H1 (cell line): Measurements from ENCODE around the gene ELOVL6. TPM values are rescaled to one million over a fixed set of nuclear protein-coding genes. Genes with fewer than 3 reads are reported as not detected.

Experiments
- CTCF ChIA-PET: fragments of 300-600 bp; sonication (Branson Sonifier 250); formaldehyde crosslinking; loops from one replicate; lab custom pipeline; 2021; ENCODE audit not compliant: partially characterized antibody; lab: Charles Lee
- POLR2A ChIA-PET: fragments of 300-600 bp; sonication (Branson Sonifier 250); formaldehyde crosslinking; loops from one replicate; lab custom pipeline; 2021; ENCODE audit warnings: inconsistent platforms; ENCODE audit not compliant: partially characterized antibody; lab: Charles Lee
- DNase-seq, 2 experiments: peaks; one replicate each; pipeline versions ENCODE4 v3.0.0 to v3.0.0-alpha.2; 2010 to 2022; ENCODE audit warnings: low spot score in 2 of 2, low read depth in 1 of 2, mixed read lengths in 1 of 2
- FAIRE-seq: peaks from 2 replicates; lab custom pipeline; 2011; peaks lifted over from hg19 to GRCh38; lab: Jason Lieb, UNC
- H2AFZ ChIP-seq: 2 replicates; pipeline ENCODE4 v1.8.1; 2012; ENCODE audit warnings: low read length, inconsistent platforms
- H2AK5ac ChIP-seq: 2 replicates; pipeline ENCODE4 v1.6.1; 2013; ENCODE audit warnings: low read depth, low read length
- H2BK120ac ChIP-seq: replicated peaks from 2 replicates; pipeline ENCODE3; 2013; ENCODE audit warnings: low read depth, low read length, inconsistent platforms
- H2BK12ac ChIP-seq: 2 replicates; pipeline ENCODE4 v1.6.1; 2013; ENCODE audit warnings: low read depth, low read length
- H2BK15ac ChIP-seq: 2 replicates; pipeline ENCODE4 v1.6.1; 2013; ENCODE audit warnings: low read length
- H2BK20ac ChIP-seq: 2 replicates; pipeline ENCODE4 v1.6.1; 2013; ENCODE audit warnings: low read length
- H2BK5ac ChIP-seq: 2 replicates; pipeline ENCODE4 v1.6.1; 2013; ENCODE audit warnings: low read depth, low read length
- H3K14ac ChIP-seq: 2 replicates; pipeline ENCODE4 v1.6.1; 2013; ENCODE audit warnings: inconsistent platforms; ENCODE audit not compliant: insufficient read length
- H3K18ac ChIP-seq: 2 replicates; pipeline ENCODE4 v1.6.1; 2013; ENCODE audit warnings: low read length; ENCODE audit errors: extremely low read depth
- H3K23ac ChIP-seq: 2 replicates; pipeline ENCODE4 v1.6.1; 2013; ENCODE audit warnings: inconsistent platforms; ENCODE audit not compliant: insufficient read length
- H3K23me2 ChIP-seq: 2 replicates; pipeline ENCODE4 v1.6.1; 2013; ENCODE audit warnings: low read depth, low read length
- H3K27ac ChIP-seq: 2 replicates; pipeline ENCODE4 v1.6.1; 2011; ENCODE audit warnings: low read depth, low read length, inconsistent platforms
- H3K27me3 ChIP-seq, 4 experiments: replicated peaks in 1 of 4; 1 replicate in 1 of 4; 2 replicates in 3 of 4; pipeline versions ENCODE4 v1.6.1 to v1.8.1; 2011 to 2013; ENCODE audit warnings: low read length in 3 of 4, mild to moderate bottlenecking in 3 of 4, inconsistent platforms in 2 of 4, mixed read lengths in 2 of 4, moderate library complexity in 1 of 4; ENCODE audit not compliant: control insufficient read depth in 3 of 4, insufficient read depth in 3 of 4; ENCODE audit errors: extremely low read depth in 1 of 4
- H3K36me3 ChIP-seq, 4 experiments: 2 replicates each; pipeline versions ENCODE4 v1.6.1 to v1.8.1; 2011 to 2013; ENCODE audit warnings: mild to moderate bottlenecking in 4 of 4, low read length in 3 of 4, moderate library complexity in 2 of 4, control low read depth in 1 of 4, inconsistent platforms in 1 of 4; ENCODE audit not compliant: insufficient read depth in 4 of 4, control insufficient read depth in 2 of 4
- H3K4ac ChIP-seq: replicated peaks from 2 replicates; pipeline ENCODE3; 2013; ENCODE audit warnings: low read length, low read depth, mixed read lengths, inconsistent platforms; ENCODE audit not compliant: insufficient read length
- H3K4me1 ChIP-seq, 4 experiments: replicated peaks in 1 of 4; 1 replicate in 1 of 4; 2 replicates in 3 of 4; pipeline versions ENCODE4 v1.6.1 to v1.8.1; 2011 to 2013; ENCODE audit warnings: low read length in 3 of 4, inconsistent platforms in 2 of 4, mixed read lengths in 1 of 4; ENCODE audit not compliant: insufficient read depth in 4 of 4, control insufficient read depth in 3 of 4
- H3K4me2 ChIP-seq, 2 experiments: 2 replicates each; pipeline versions ENCODE4 v1.6.1 to v1.8.1; 2011 to 2013; ENCODE audit warnings: low read depth in 2 of 2, low read length in 2 of 2, control low read depth in 1 of 2, inconsistent platforms in 1 of 2, mild to moderate bottlenecking in 1 of 2; ENCODE audit not compliant: insufficient read depth in 1 of 2
- H3K4me3 ChIP-seq, 4 experiments: fragments of 200-600, 300-600 bp in 1 of 4; sonication (generic), shearing (Covaris generic), sonication (Bioruptor Twin) in 1 of 4; 2 replicates each; pipeline versions ENCODE4 v1.5.1 to v1.8.1; 2011 to 2016; ENCODE audit warnings: low read length in 4 of 4, low read depth in 3 of 4, control low read depth in 2 of 4, inconsistent platforms in 2 of 4, mild to moderate bottlenecking in 2 of 4, mixed read lengths in 1 of 4, moderate library complexity in 1 of 4; ENCODE audit not compliant: insufficient read depth in 2 of 4; ENCODE audit errors: extremely low read depth in 1 of 4
- H3K56ac ChIP-seq: replicated peaks from 2 replicates; pipeline ENCODE3; 2013; ENCODE audit warnings: low read depth, mild to moderate bottlenecking, mixed read lengths, low read length, inconsistent platforms; ENCODE audit not compliant: insufficient read length
- H3K79me1 ChIP-seq: 2 replicates; pipeline ENCODE4 v1.6.1; 2013; ENCODE audit warnings: low read depth, low read length, control low read depth
- H3K79me2 ChIP-seq, 2 experiments: 2 replicates each; pipeline versions ENCODE4 v1.6.1 to v1.8.1; 2012 to 2013; ENCODE audit warnings: low read length in 2 of 2, mild to moderate bottlenecking in 2 of 2, inconsistent platforms in 1 of 2; ENCODE audit not compliant: insufficient read depth in 2 of 2, control insufficient read depth in 1 of 2
- H3K9ac ChIP-seq, 4 experiments: replicated peaks in 1 of 4; 1 replicate in 1 of 4; 2 replicates in 3 of 4; pipeline versions ENCODE4 v1.6.1 to v1.8.1; 2011 to 2013; ENCODE audit warnings: low read depth in 3 of 4, low read length in 3 of 4, control low read depth in 2 of 4, mild to moderate bottlenecking in 2 of 4, moderate library complexity in 2 of 4, inconsistent platforms in 1 of 4; ENCODE audit errors: extremely low read depth in 1 of 4
- H3K9me3 ChIP-seq, 2 experiments: 2 replicates each; pipeline versions ENCODE4 v1.6.1 to v1.8.1; 2012 to 2013; ENCODE audit warnings: mild to moderate bottlenecking in 2 of 2, moderate library complexity in 2 of 2, control low read depth in 1 of 2, inconsistent platforms in 1 of 2, low read depth in 1 of 2, low read length in 1 of 2, mixed read lengths in 1 of 2; ENCODE audit not compliant: insufficient read depth in 2 of 2
- H4K20me1 ChIP-seq, 2 experiments: replicated peaks in 1 of 2; 2 replicates each; pipeline versions ENCODE3 to v1.8.1; 2011 to 2013; ENCODE audit warnings: inconsistent platforms in 2 of 2, low read length in 2 of 2, mild to moderate bottlenecking in 1 of 2; ENCODE audit not compliant: insufficient read depth in 2 of 2, control insufficient read depth in 1 of 2
- H4K5ac ChIP-seq: 2 replicates; pipeline ENCODE4 v1.6.1; 2013; ENCODE audit warnings: low read length, low read depth, mixed read lengths, inconsistent platforms; ENCODE audit not compliant: insufficient read length
- H4K8ac ChIP-seq: 2 replicates; pipeline ENCODE4 v1.8.0; 2013; ENCODE audit warnings: mild to moderate bottlenecking, moderate library complexity, low read length, inconsistent platforms; ENCODE audit not compliant: insufficient read depth; ENCODE audit errors: extremely low read depth
- H4K91ac ChIP-seq: replicated peaks from 2 replicates; pipeline ENCODE3; 2013; ENCODE audit warnings: low read length, mixed read lengths, inconsistent platforms; ENCODE audit not compliant: insufficient read length
- BCL11A ChIP-seq, 2 experiments: IDR thresholded peaks; one replicate each; pipeline ENCODE4 v1.6.1; 2011; ENCODE audit warnings: low read depth in 2 of 2, low read length in 2 of 2, mild to moderate bottlenecking in 2 of 2
- BRCA1 ChIP-seq: IDR thresholded peaks from 2 replicates; pipeline ENCODE4 v1.6.1; 2012; ENCODE audit warnings: low read depth, low read length, improper control_type of control experiment
- CBX8 ChIP-seq: fragments of 300-800, 300-1000 bp; sonication (generic); IDR thresholded peaks from 2 replicates; pipeline ENCODE4 v1.7.1; 2016; ENCODE audit warnings: low read depth, low read length, borderline replicate concordance
- CHD1 ChIP-seq: IDR thresholded peaks from 2 replicates; pipeline ENCODE4 v1.6.1; 2012; ENCODE audit warnings: low read depth, low read length, improper control_type of control experiment
- CTBP2 ChIP-seq: IDR thresholded peaks from 2 replicates; pipeline ENCODE4 v1.7.0; 2011; ENCODE audit warnings: borderline replicate concordance, mild to moderate bottlenecking, moderate library complexity, mixed read lengths, low read length; ENCODE audit not compliant: insufficient read depth, insufficient read length
- EGR1 ChIP-seq: IDR thresholded peaks from 2 replicates; pipeline ENCODE4 v1.6.1; 2011; ENCODE audit warnings: low read depth, low read length, borderline replicate concordance
- FOSL1 ChIP-seq: IDR thresholded peaks from 2 replicates; pipeline ENCODE4 v1.6.1; 2011; ENCODE audit warnings: mild to moderate bottlenecking, low read depth, low read length, moderate library complexity; ENCODE audit not compliant: insufficient read depth
- KDM4A ChIP-seq: IDR thresholded peaks from one replicate; pipeline ENCODE4 v1.7.1; 2012; ENCODE audit warnings: low read depth, mild to moderate bottlenecking, moderate library complexity, low read length, inconsistent platforms; ENCODE audit not compliant: severe bottlenecking
- PHF8 ChIP-seq: fragments of 200-600 bp; sonication (generic); conservative IDR thresholded peaks from 2 replicates; pipeline ENCODE4 v1.7.1; 2012; ENCODE audit warnings: low read depth, mild to moderate bottlenecking, inconsistent platforms, low read length, moderate library complexity
- POLR2A ChIP-seq, 2 experiments: IDR thresholded peaks; 1 replicate in 1 of 2; 2 replicates in 1 of 2; pipeline ENCODE4 v1.6.1; 2011; ENCODE audit warnings: low read depth in 2 of 2, low read length in 2 of 2, mild to moderate bottlenecking in 2 of 2; ENCODE audit errors: control extremely low read depth in 1 of 2
- POLR2AphosphoS5 ChIP-seq: IDR thresholded peaks from 2 replicates; pipeline ENCODE4 v1.6.1; 2011; ENCODE audit warnings: low read depth, low read length
- RBBP5 ChIP-seq: IDR thresholded peaks from 2 replicates; pipeline ENCODE4 v1.7.1; 2012; ENCODE audit warnings: low read depth, mild to moderate bottlenecking, inconsistent platforms, low read length, moderate library complexity, borderline replicate concordance
- RFX5 ChIP-seq: IDR thresholded peaks from 2 replicates; pipeline ENCODE4 v1.6.1; 2011; ENCODE audit warnings: low read depth, low read length, improper control_type of control experiment, borderline replicate concordance
- RNF2 ChIP-seq: fragments of 200-900, 300-1000 bp; sonication (generic); IDR thresholded peaks from 2 replicates; pipeline ENCODE4 v1.7.1; 2016; ENCODE audit warnings: borderline replicate concordance, low read depth, mild to moderate bottlenecking, antibody characterized with exemption, low read length; ENCODE audit not compliant: poor library complexity, severe bottlenecking; ENCODE audit errors: missing control alignments
- RXRA ChIP-seq: IDR thresholded peaks from 2 replicates; pipeline ENCODE4 v1.6.1; 2011; ENCODE audit warnings: low read depth, mild to moderate bottlenecking, low read length, moderate library complexity; ENCODE audit not compliant: insufficient read depth
- WGBS, 2 experiments: shearing (Covaris generic) in 1 of 2; methylation state at CpG; one replicate each; pipeline versions ENCODE4 v1.1.6 to v1.1.7; 2013 to 2015; ENCODE audit warnings: low lambda C conversion rate in 2 of 2, mixed read lengths in 2 of 2, inconsistent platforms in 1 of 2, low coverage in 1 of 2, missing lambda C conversion rate in 1 of 2; ENCODE audit not compliant: insufficient replicate concordance in 2 of 2, insufficient coverage in 1 of 2, insufficient read length in 1 of 2; ENCODE audit errors: extremely low coverage in 1 of 2, missing lambda C conversion rate in 1 of 2; 5-methylcytosine and 5-hydroxymethylcytosine counted together
- polyA plus RNA-seq, 7 experiments: library from polyadenylated mRNA; depleted of rRNA in 3 of 7; stranded (reverse) in 5 of 7; unstranded in 2 of 7; fragments of >200 nt in 5 of 7; fragments of 200-250 nt in 2 of 7; gene quantifications; 1 replicate in 5 of 7; 2 replicates in 1 of 7; 4 replicates in 1 of 7; pipeline versions ENCODE4 v1.2.1 to v1.2.3, GENCODE V29; 2011 to 2013; ENCODE audit warnings: missing spikeins in 2 of 7, mixed read lengths in 2 of 7
- total RNA-seq: library from RNA; stranded (reverse); fragmentation: NEBNext Ultra II Directional; extraction: Animal tissue kit (Norgen Biotek cat#: 25700); gene quantifications from 2 replicates; pipeline ENCODE4 v1.2.1, GENCODE V29; 2021

ELOVL6 gene
- total and polyA plus RNA-seq, 2 of the 8 experiments (the other 6 are each of a cell fraction or from before 2014, with no cell fraction given): 27.8 to 86.6 TPM

DNA sequence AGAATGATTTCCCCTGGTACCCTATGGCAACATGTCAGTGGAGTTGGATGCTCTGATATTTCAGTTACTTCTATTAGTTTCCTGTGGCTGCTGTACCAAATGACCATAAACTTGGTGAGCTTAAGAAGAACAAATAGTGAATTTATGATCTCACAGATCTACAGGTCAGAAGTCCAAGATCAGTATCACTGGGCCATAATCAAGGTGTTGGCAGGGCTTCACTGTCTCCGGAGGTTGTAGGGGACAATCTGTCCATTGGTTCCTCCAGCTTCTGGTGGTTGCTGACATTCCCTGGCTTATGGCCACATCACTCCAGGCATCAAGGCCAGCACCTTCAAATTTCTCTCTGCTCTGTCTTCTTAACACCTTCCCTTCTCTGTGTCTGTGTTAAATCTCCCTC, 37.9 kb upstream of the ELOVL6 start:
- FAIRE-seq: no peak
- TF ChIP-seq POLR2AphosphoS5 (no peak), EGR1 (no peak), CHD1 (no peak), RFX5 (no peak), BRCA1 (no peak), BCL11A (IDR thresholded peaks at IDR 0.05; ENCODE audit: low read depth in 2 of 2, low read length in 2 of 2) (no peak), CTBP2 (no peak), CBX8 (no peak), RNF2 (no peak), RBBP5 (no peak), RXRA (no peak), FOSL1 (no peak), KDM4A (no peak), PHF8 (no peak), POLR2A (IDR thresholded peaks at IDR 0.05; ENCODE audit: control extremely low read depth in 1 of 2, low read depth in 2 of 2, low read length in 2 of 2) (no peak)

More for the DNA sequence above, 37.9 kb upstream of the ELOVL6 start:
- Histone ChIP-seq H3K79me2 (peaks cover 0 to 3% of the 10 kb centered on the region in 2 experiments; a peak in 1 of 4 replicates), H2BK12ac (no peak overlapping the region), H4K91ac (no peak overlapping the region), H3K56ac (no peak overlapping the region), H3K4me3 (no peak overlapping the region), H3K9ac (no peak overlapping the region), H2AK5ac (no peak overlapping the region), H3K4me2 (no peak overlapping the region), H3K36me3 (no peaks in the 10 kb centered on the region), H3K18ac (no peak overlapping the region), H2AFZ (no peak overlapping the region), H2BK5ac (no peak overlapping the region), H3K27ac (no peak overlapping the region), H4K8ac (no peak overlapping the region), H3K23ac (no peak overlapping the region), H2BK15ac (no peak overlapping the region), H3K23me2 (peaks cover 8% of the 10 kb centered on the region), H3K14ac (no peak overlapping the region), H3K27me3 (no peaks in the 10 kb centered on the region), H3K4ac (no peak overlapping the region), H4K5ac (no peak overlapping the region), H3K4me1 (no peaks in the 10 kb centered on the region), H4K20me1 (peaks cover 0 to 3% of the 10 kb centered on the region in 2 experiments), H3K79me1 (no peaks in the 10 kb centered on the region), H2BK120ac (no peak overlapping the region), H3K9me3 (no peaks in the 10 kb centered on the region), H2BK20ac (no peak overlapping the region)
- ChIA-PET POLR2A (no interaction called here), CTCF (interaction anchor here (1.1 kb wide), 2 partner anchors 187 to 244 kb away, joined by 3 read pairs; no protein-coding TSS in a partner anchor)
- no peak for DNase-seq
- WGBS, 2 experiments: 100% methylated on average over 1 of the region's 1 CpG; no CpG with 5 or more reads in 1 of the 2 experiments
